IPS-11a (cell line): Measurements from ENCODE around the gene CREG2.
"Not testable (repeated sequence)": the region's sequence is repeated elsewhere in the genome, so short reads cannot be mapped to it uniquely, and the experiment has no call there.

Source experiments
- H3K4me3 ChIP-seq: one replicate; pipeline ENCODE4 v1.5.1; 2013; ENCODE audit warnings: low read depth, low read length, control low read depth

Gene CREG2

DNA sequence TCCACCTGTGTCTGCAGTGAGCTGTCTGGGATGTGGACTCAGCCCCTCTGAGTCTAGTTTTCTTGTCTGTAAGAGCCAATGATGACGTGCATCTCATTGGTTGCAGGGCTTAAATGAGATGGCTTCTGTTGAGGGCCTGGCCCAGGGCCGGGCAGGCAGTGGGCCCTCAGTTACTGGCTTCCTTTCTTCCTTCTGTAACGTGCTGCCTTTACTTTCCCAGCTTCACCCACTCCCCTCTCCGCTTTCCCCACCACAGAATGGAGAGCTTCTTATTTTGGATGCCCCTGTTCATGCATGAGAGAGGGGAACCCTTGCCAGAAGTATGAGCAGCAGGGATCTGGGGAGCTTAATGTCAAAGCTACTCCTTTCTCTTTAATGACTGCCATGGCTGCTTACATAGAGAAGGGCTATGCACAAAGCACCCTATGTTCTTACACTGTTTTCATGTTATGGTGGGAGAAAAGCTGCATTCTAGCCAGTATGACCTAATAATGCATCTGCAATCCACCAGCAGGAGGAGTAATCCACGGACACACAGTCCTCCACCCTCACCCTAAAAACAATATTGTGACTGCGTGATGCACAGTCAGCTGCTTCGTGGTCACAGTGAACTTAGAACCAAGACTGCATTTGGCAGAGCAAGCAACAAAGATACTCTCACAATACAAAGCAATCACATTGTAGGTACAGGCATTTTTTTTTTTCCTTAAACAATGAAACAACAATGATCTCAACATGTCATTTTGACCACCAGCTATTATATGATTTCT is 37.2 kb downstream of the CREG2 start:
- H3K4me3 ChIP-seq: no peak overlapping the region

DNA sequence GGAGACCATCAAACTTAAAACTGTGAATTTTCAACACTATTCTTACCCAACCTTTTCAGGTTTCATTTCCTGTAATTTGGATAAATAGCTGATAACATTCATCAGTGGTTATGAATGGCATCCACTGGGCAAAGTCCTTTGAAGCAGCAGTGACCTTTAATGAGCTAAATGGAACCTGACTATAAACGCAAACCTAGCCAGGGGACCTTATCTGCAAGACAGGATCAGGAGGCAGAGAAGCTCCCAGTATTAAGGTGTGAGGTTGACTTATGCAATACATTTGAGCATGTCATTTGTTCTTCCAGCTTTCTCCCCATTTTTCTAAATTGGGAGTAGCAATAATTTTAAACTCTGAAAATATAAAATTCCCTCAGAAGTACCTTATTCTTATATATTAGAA is 38.4 kb downstream of the CREG2 start:
- H3K4me3 ChIP-seq: no peak overlapping the region

DNA sequence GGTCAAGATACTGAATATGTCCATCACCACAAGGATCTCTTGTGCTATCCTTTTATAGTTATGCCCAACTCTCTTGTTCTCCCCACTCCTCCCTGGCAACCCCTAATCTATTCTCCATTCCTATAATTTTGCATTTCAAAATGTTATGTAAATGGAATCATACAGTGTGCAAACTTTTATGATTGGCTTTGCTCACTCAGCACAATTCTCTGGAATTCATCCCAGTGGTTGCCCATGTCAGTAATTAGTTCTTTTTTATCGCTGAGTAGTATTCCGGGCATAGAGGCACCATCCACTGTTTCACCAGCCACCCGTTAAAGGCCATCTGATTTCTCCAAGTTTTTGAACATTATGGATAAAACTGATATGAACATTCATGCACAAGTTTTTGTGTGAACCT is 40.4 kb downstream of the CREG2 start:
- no peak overlapping the region for H3K4me3 ChIP-seq

DNA sequence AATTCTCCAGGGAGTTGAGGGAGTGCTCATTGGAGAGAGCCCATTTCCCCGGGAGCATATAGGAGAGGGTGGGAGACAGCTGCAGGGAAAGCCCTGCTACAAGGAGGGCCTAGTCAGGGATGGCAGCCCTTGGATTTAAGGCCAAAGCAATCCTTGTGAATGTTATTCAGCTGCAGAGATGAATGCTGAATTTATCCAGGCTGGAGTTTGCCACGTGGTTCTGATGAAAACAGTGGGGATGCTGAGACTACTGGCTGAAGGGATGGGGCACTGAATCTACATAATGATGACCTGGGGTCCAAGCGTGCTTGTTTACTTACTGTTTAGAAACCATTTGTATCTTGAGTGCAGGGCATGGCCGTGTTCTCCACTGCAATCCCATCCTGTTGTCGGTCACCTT is 43.2 kb downstream of the CREG2 start:
- H3K4me3 ChIP-seq: no peak overlapping the region

DNA sequence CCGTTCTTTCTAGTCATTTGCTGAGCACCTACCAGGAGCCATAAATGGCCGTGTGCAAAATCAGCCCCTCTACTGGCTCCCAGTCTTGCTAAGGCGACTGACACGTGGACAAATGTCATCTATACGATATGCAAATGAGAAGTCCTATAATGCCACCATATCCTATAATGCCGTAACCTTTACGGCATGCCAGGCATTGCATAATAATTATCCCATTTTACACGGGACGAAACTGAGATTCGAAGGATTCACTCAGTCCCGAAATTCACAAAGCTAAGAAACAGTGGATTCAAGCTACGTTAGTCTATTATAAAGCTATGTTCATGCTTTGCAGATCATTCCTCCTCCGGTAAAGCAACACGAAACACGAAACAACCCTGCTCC is 44.7 kb downstream of the CREG2 start:
- no peak overlapping the region for H3K4me3 ChIP-seq

DNA sequence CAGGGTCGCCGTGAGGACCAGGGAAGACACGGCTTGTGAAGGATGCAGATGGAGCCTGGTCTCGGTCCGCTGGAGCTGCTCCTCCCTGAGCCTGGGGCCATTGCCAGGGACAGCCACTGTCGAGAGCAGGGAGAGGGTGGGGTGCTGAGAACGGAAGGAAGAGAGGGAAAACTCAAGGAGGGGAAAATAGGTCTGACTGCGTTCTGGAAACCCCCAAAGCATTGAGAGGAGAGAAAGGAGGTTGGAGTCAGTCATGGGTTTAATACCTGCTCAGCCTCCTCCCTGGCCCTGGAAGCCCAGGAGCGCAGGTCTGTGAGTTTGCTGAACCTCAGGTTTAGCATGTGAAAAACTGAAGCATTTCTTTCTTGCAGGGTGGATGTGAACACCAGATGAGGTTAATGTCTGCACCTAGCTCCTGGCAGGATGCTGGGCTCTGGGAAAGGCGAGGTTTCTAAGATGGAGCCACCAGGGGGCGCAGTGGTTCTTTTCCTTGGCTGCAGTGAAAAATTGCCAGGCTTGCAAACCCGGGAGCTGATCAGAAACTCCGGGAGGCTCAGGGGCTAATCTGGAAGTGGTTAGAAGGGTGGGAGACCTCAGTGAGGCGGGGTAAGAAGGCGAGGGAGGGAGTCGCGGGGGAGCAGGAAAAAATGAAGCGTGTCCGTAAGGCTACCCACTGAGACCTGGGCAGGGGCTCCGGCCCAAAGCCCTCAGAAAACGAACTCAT is 45.2 kb downstream of the CREG2 start:
- no peak overlapping the region for H3K4me3 ChIP-seq

DNA sequence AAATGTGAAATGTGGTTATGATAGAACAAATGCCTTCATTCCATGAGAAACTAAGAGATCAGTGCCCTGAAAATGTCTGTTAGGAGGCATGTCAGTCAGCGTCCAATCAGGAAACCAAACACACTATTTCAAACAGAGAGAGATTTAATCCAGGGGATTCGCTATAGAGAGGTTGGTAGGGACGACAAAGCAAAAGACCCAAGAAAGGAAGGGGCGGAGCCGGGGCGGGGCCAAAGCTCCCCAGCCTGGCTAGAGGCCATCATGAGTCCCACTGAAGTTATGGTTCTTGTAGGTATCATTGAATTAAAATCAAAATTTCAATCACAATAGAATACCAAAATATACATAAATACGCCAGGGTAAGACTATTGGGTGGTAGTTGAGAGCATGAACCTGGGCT is 45.9 kb downstream of the CREG2 start:
- no peak overlapping the region for H3K4me3 ChIP-seq

DNA sequence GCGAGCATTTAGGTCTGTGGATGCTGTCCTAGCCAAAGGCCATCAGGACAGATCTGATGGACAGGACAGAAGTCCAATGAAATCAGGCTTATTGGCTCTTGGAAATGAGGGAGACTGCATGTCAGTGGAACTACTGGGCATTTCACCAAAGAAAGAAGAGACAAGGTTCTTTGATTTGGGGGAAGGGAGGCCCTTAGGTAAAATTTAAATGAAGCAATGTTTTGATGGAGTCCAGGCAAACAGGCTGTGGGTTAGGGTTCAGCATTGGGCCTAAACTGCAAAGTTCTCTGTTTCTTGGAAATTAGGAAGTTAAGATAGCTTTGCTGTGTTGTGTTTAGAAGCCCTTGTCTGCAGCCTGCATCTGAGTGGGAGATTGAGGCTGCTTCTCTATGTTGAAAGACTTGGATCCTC is 47.2 kb downstream of the CREG2 start:
- H3K4me3 ChIP-seq: no peak overlapping the region

DNA sequence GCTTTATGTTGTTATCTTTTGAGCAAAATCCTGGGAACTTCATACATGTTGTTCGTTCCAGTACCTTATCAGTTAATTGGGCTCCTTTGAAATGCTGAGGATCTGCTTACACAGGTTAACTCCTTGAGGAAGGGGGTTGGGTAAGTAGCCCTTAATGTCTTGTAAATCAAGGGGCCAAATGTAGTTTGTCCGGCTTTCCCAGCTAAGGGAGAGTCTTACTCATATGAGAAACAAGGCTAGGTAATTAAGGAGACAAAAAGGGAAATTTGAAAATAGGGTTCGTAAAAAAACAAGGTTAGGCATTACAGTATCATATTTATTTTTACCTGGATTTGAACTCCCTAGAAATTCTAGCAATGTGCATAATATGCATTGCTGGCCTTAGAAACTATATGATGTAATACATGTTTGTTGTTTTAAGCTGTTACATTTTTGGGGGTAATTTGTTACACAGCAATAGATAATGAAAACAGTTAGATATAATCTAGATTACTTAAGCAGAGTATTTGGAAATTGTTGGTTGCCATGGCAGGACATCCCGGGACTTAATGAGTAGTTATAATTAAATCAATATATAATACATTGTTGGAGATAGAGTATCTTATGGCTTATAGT is 47.9 kb downstream of the CREG2 start:
- H3K4me3 ChIP-seq: no peak overlapping the region

DNA sequence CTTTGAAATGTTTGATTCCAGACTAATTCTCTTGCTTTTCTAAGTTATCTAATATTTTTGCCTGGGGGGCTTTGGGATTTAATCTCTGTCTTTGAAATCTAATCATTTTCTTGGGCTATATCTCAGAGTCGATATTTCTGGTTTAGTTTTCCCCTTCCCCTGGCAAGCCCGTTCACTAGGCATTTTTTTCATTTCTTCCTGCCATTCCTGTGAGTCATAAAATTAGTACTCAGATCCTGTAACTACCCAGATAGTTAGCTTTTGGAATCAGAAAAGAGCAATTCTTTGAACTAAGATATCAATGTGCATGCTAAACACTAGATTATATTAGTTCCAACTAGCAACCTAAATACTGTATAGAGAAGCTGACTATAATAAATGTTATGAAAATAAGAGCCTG is 49.4 kb downstream of the CREG2 start:
- no peak overlapping the region for H3K4me3 ChIP-seq

DNA sequence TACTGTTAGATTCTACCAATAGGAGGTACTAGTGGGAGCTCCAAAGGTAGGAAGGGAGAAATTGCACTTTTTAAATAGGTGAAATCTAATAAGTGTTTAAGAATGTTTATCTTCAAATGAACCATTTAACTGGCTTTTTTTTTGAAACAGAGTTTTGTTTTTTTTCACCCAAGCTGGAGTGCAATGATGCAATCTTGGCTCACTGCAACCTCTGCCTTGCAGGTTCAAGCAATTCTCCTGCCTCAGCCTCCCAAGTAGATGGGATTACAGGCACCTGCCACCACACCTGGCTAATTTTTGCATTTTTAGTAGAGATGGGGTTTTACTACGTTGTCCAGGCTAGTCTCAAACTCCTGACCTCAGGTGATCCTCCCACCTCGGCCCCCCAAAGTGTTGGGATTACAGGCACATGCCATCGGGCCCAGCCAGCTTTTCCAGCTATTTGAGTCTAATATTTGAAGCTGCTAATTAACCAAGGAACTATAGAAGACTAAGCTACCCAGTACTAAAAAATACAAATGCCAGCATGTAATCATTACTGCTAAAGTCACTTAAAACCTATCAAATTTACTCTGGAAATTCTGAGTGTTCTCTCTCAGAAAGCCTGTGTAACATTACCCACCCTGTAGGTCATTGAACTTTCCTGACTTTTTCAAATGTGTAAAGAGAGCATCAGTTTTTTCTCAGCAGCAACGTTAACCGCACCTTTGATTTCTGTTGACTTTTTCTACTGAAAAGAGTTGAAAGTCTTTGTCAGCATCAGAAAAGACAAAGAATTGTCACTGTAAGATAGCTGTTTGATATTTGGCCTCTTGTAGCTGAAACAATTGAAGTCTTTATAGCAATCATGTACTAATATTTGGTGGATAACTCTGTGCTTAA is 54.2 kb downstream of the CREG2 start:
- H3K4me3 ChIP-seq: no peak overlapping the region

DNA sequence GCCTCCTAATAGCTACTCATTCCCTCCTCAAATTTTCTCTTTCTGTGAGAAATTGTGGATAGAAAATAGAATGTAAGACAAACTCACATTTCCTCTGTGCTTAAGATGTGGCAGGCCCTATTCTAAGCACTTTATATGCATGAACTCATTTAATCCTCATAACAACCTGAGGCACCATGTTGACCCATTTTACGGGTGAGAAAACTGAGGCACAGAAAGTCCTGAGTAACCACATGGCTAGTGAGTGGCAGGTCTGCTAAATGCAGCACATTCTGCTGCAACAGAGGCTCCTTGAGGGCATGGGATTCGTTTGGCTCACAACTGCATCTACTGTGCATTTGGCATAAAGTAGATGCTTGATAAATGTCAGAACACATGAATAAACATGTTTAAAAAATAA is 56.1 kb downstream of the CREG2 start:
- no peak overlapping the region for H3K4me3 ChIP-seq

DNA sequence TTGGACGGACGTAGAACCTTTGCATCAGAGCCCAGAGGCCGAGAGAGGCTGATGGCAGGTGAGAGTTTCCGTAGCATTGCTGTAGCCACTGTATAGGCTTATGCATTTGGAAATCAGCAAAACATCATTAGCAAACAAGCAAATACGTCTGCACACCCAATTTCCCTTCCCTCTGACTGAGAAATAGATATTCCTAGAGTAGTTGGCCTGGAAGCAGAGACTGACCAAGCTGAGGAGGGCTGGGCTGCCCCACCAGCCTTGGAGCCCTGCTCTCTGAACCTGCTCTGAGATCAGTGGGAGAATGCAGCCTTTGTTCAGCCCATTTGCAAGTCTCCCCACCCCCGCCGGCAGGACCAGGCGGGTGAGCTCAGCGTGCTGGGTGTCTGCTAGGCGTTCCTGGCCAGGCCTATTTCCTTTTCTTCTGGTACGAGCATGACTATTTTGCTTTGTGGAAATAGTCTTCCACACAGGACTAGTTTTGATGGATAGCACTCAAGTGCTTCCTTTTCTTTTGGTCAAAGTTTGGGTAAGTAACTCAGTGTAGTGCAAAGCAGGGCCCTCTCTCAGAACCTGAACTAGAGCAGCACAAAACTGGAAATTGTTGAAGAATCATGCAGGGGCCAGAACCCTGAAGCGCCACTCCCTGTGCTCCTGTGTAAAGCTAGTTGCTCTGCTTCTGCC is 56.9 kb downstream of the CREG2 start:
- no peak overlapping the region for H3K4me3 ChIP-seq

DNA sequence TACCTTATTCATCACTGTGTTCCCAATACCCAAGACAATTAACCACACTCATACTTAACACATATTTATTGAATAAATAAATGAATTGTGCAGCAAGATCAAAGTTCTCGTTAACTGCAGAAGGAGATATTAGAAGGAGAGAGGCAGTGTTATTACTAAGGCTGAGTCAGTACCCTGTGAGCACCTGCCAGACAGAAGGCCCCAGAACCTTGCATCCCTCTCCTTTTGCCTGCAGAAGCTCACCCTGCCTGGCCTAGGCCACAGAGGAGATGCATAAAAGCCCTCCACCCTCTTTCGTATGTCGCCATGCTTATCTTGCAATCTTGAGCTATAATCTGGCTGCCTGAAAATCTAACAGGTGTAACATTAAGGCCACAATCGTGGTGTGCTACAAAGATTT is 58.3 kb downstream of the CREG2 start:
- H3K4me3 ChIP-seq: no peak overlapping the region

DNA sequence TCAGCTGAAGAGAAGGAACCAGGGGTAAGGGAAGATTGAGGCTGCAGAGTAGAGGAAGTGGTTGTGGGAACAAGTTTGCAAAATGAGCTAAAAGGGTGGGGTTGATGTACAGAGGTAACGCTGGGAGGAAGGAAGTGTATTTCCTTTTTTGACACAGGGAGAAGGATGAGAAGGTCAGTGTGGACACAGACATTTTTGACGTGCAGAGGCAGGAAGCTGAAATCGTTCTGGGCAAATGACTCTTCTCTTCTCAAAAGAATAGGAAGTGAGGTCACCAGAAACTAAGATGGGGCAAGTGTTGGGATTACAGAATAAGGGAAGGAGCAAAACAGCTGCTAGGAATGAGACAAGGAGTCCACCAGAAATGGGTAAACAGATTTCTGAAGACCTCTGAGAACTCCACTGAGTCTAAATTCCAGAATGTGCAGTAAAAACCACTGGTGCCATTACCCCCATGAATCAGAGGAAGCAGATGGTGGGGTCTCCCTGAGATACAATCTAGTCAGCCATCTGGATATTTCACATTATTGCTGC is 58.8 kb downstream of the CREG2 start:
- no peak overlapping the region for H3K4me3 ChIP-seq

DNA sequence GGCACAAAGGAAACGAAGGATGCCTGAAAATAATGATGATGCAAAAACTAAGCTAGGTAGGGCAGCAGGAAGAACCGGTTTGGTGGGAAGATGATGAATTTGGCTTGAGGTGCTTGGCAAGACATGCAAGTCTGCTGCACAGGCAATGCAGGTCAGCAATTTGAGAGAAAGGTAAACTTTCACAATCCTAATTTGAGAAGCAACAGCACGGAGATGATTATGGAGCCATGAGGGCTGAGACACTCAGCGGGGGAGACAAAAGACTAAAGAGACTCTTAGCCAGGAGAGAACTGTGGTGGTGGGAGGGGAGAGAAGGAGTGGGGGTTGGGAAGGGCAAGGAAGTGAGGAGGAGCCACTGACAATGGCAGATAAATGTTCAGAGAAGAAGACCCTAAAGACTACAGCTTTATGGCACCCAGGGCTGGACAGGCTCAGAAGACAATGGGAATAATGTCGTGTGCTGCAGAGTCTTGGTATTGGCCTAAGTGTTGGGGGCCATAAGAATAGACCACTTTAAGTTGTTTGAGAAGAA is 59.4 kb downstream of the CREG2 start:
- H3K4me3 ChIP-seq: no peak overlapping the region

DNA sequence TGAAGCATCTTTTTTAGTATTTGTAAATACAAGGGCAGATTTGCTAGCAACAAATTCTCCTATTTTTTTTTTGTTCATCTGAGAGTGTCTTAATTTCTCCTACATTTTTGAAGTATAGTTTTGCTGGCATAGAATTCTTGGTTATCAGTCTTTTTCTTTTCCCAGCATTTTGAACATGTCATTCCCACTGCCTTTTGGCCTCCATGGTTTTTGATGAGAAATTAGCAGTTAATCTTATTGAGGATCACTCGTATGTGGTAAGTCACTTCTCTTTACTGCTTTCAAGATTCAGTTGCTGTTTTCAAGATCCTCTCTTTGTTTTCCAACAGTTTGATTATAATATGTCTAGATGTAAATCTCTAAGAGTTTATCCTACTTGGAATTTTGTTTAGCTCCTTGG is 61.9 kb downstream of the CREG2 start:
- H3K4me3 ChIP-seq: no peak overlapping the region

DNA sequence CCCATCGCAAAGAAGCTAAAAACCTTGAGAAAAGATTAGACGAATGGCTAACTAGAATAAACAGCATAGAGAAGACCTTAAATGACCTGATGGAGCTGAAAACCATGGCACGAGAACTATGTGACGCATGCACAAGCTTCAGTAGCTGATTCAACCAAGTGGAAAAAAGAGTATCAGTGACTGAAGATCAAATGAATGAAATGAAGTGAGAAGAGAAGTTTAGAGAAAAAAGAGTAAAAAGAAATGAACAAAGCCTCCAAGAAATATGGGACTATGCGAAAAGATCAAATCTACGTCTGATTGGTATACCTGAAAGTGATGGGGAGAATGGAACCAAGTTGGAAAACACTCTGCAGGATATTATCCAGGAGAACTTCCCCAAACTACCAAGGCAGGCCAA is 70.7 kb downstream of the CREG2 start:
- not testable (repeated sequence) for H3K4me3 ChIP-seq

DNA sequence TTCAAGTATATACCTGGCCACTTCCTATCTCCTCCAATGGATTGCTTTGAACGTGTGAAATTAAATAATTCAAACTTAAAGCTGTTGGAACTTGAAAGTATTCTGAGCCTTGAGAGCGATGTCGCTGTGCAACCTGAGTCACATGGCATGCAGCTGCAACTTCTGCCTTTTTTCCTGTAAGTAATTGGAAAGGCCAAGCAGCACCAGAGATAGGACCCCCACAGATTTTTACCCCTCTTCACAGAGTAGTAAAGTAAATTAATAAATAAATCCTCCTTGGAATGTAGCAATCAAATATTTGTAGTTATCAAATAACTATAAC is 75.6 kb downstream of the CREG2 start:
- H3K4me3 ChIP-seq: no peak overlapping the region
